Liver (tissue), 9 donors: ENCODE measurements around the gene CD163. TPM values are rescaled to one million over a fixed set of nuclear protein-coding genes. Genes with fewer than 3 reads are reported as not detected.
A peak's percentile ranks its signal among the peaks of the same experiment; 100 is the strongest.

Experiments
- DNase-seq: peaks from one replicate; pipeline ENCODE4 v3.0.0-alpha.2; 2017; ENCODE audit warnings: low spot score
- H3K27ac ChIP-seq, 2 donors: one replicate each; pipeline ENCODE4 v1.7.0; 2013; ENCODE audit warnings: inconsistent platforms in 2 of 2, low read length in 2 of 2, control low read depth in 1 of 2, low read depth in 1 of 2, mild to moderate bottlenecking in 1 of 2
- H3K27me3 ChIP-seq, 4 donors: one replicate each; pipeline versions ENCODE4 v1.6.1 to v1.7.0; 2013; ENCODE audit warnings: low read length in 3 of 4, inconsistent platforms in 1 of 4, mild to moderate bottlenecking in 1 of 4, moderate library complexity in 1 of 4; ENCODE audit not compliant: control insufficient read depth in 4 of 4, insufficient read depth in 4 of 4
- H3K36me3 ChIP-seq, 4 donors: one replicate each; pipeline versions ENCODE4 v1.6.1 to v1.7.0; 2013; ENCODE audit warnings: low read length in 3 of 4, mild to moderate bottlenecking in 3 of 4, low read depth in 1 of 4, moderate library complexity in 1 of 4; ENCODE audit not compliant: control insufficient read depth in 4 of 4, insufficient read depth in 3 of 4
- H3K4me1 ChIP-seq, 4 donors: one replicate each; pipeline versions ENCODE4 v1.6.1 to v1.7.0; 2013; ENCODE audit warnings: low read length in 3 of 4, mild to moderate bottlenecking in 3 of 4, moderate library complexity in 1 of 4; ENCODE audit not compliant: control insufficient read depth in 4 of 4, insufficient read depth in 4 of 4
- H3K4me3 ChIP-seq, 3 donors: one replicate each; pipeline versions ENCODE4 v1.6.1 to v1.7.0; 2013; ENCODE audit warnings: low read length in 3 of 3, control low read depth in 1 of 3, low read depth in 1 of 3, mild to moderate bottlenecking in 1 of 3
- H3K9ac ChIP-seq, 2 donors: one replicate each; pipeline ENCODE4 v1.7.0; 2013; ENCODE audit warnings: low read length in 2 of 2, mild to moderate bottlenecking in 2 of 2, moderate library complexity in 2 of 2, control low read depth in 1 of 2, low read depth in 1 of 2
- H3K9me3 ChIP-seq, 4 donors: one replicate each; pipeline versions ENCODE4 v1.6.1 to v1.7.0; 2013; ENCODE audit warnings: low read length in 3 of 4; ENCODE audit not compliant: control insufficient read depth in 4 of 4
- ATF3 ChIP-seq: IDR thresholded peaks from 2 replicates; pipeline ENCODE4 v1.6.1; 2016; ENCODE audit warnings: antibody characterized with exemption
- CTCF ChIP-seq: fragments of 150-350 bp; IDR thresholded peaks from 2 replicates; pipeline ENCODE4 v1.5.1; 2017; ENCODE audit warnings: improper control_type of control experiment, low read depth, low read length; ENCODE audit not compliant: missing input control
- EGR1 ChIP-seq, 2 donors: IDR thresholded peaks; 2 replicates each; pipeline ENCODE4 v1.6.1; 2016 to 2018; ENCODE audit warnings: antibody characterized with exemption in 2 of 2, low read depth in 2 of 2
- FOXA1 ChIP-seq: IDR thresholded peaks from 2 replicates; pipeline ENCODE4 v1.6.1; 2016; ENCODE audit warnings: antibody characterized with exemption
- FOXA2 ChIP-seq: IDR thresholded peaks from 2 replicates; pipeline ENCODE4 v1.6.1; 2016; ENCODE audit warnings: antibody characterized with exemption
- GABPA ChIP-seq, 2 donors: IDR thresholded peaks in 1 of 2; conservative IDR thresholded peaks in 1 of 2; 2 replicates each; pipeline ENCODE4 v1.6.1; 2016; ENCODE audit warnings: antibody characterized with exemption in 2 of 2, mild to moderate bottlenecking in 1 of 2, moderate library complexity in 1 of 2
- HNF4A ChIP-seq, 2 donors: conservative IDR thresholded peaks; 2 replicates each; pipeline ENCODE4 v1.6.1; 2016; ENCODE audit warnings: antibody characterized with exemption in 2 of 2, mild to moderate bottlenecking in 2 of 2
- HNF4G ChIP-seq: IDR thresholded peaks from 2 replicates; pipeline ENCODE4 v1.6.1; 2016; ENCODE audit warnings: antibody characterized with exemption
- JUND ChIP-seq, 2 donors: IDR thresholded peaks; 2 replicates each; pipeline ENCODE4 v1.6.1; 2016; ENCODE audit warnings: antibody characterized with exemption in 2 of 2
- MAX ChIP-seq: IDR thresholded peaks from 2 replicates; pipeline ENCODE4 v1.6.1; 2016; ENCODE audit warnings: antibody characterized with exemption
- NR2F2 ChIP-seq: IDR thresholded peaks from 2 replicates; pipeline ENCODE4 v1.6.1; 2016; ENCODE audit warnings: antibody characterized with exemption
- RAD21 ChIP-seq, 2 donors: IDR thresholded peaks; 2 replicates each; pipeline ENCODE4 v1.6.1; 2016; ENCODE audit warnings: antibody characterized with exemption in 2 of 2, mild to moderate bottlenecking in 2 of 2
- RXRA ChIP-seq, 2 donors: IDR thresholded peaks; 2 replicates each; pipeline ENCODE4 v1.6.1; 2017 to 2018; ENCODE audit warnings: antibody characterized with exemption in 2 of 2, mild to moderate bottlenecking in 1 of 2
- SP1 ChIP-seq: IDR thresholded peaks from 2 replicates; pipeline ENCODE4 v1.6.1; 2018; ENCODE audit warnings: antibody characterized with exemption, mild to moderate bottlenecking
- TAF1 ChIP-seq: conservative IDR thresholded peaks from 2 replicates; pipeline ENCODE4 v1.6.1; 2016; ENCODE audit warnings: antibody characterized with exemption, mild to moderate bottlenecking
- YY1 ChIP-seq: IDR thresholded peaks from 2 replicates; pipeline ENCODE4 v1.6.1; 2016; ENCODE audit warnings: antibody characterized with exemption, mild to moderate bottlenecking
- ZBTB33 ChIP-seq: IDR thresholded peaks from 2 replicates; pipeline ENCODE4 v1.6.1; 2016; ENCODE audit warnings: antibody characterized with exemption
- WGBS: extraction: QIAGEN DNeasy Blood & Tissue Kit; methylation state at CpG from one replicate; pipeline ENCODE4 v1.1.7; 2013; 5-methylcytosine and 5-hydroxymethylcytosine counted together
- polyA plus RNA-seq, 2 donors: library from polyadenylated mRNA; stranded (reverse) in 1 of 2; unstranded in 1 of 2; fragments of 200-250 nt in 1 of 2; fragments of >200 nt in 1 of 2; fragmentation: Nextera tagmentation in 1 of 2; extraction: Ambion mirVana in 1 of 2; gene quantifications; one replicate each; pipeline versions ENCODE4 v1.2.1 to v1.2.3, GENCODE V29; 2013 to 2015
- total RNA-seq, 2 donors: library from RNA; depleted of rRNA; stranded (reverse); fragments of >200 nt; gene quantifications; one replicate each; pipeline ENCODE4 v1.2.3, GENCODE V29; 2014
- donor health status: healthy.
- donor health status: healthy.
- donor health status: healthy.
- donor health status: healthy.
- donor health status: healthy.

Gene CD163
- total and polyA plus RNA-seq, 4 donors = 61.1 to 153 (median 90.5) TPM

- no peaks in the 10 kb centered on the region for H3K27me3 ChIP-seq
- TF ChIP-seq FOXA2 (no peak), FOXA1 (no peak), HNF4G (no peak), JUND (IDR thresholded peaks at IDR 0.05) (no peak), CTCF (no peak), TAF1 (no peak), YY1 (no peak), EGR1 (IDR thresholded peaks at IDR 0.05; ENCODE audit: low read depth in 2 of 2) (no peak), RAD21 (IDR thresholded peaks at IDR 0.05) (no peak), HNF4A (conservative IDR thresholded peaks at IDR 0.05) (no peak)
- no peak overlapping the region for H3K9ac ChIP-seq
- H3K36me3 ChIP-seq = no peaks in the 10 kb centered on the region
- no peak overlapping the region for H3K4me3 ChIP-seq
- no peak for DNase-seq
- no peaks in the 10 kb centered on the region for H3K4me1 ChIP-seq
- no peak overlapping the region for H3K27ac ChIP-seq
- WGBS = 75% methylated on average over 8 of the region's 8 CpGs
- peaks cover 0 to 9% (median 1%) of the 10 kb centered on the region in 4 donors for H3K9me3 ChIP-seq
Measured at GRCh38 chr12:7542046-7542445, 38.5 kb upstream of the CD163 start.

- no peak for DNase-seq
- WGBS = 90% methylated on average over 8 of the region's 8 CpGs
Measured at GRCh38 chr12:7514416-7514815, 10.8 kb upstream of the CD163 start.

GRCh38 chr12:7512553-7512952, 9.0 kb upstream of the CD163 start:
- Histone ChIP-seq H3K27me3 (no peaks in the 10 kb centered on the region), H3K4me3 (no peak overlapping the region), H3K27ac (peak overlapping the region; percentile 50 to 54), H3K4me1 (peaks cover 4 to 24% (median 14%) of the 10 kb centered on the region in 4 donors), H3K36me3 (no peaks in the 10 kb centered on the region), H3K9me3 (no peaks in the 10 kb centered on the region), H3K9ac (no peak overlapping the region)
- no peak for DNase-seq
- 52% methylated on average over 3 of the region's 3 CpGs for WGBS
- peak; percentile 74 for TF ChIP-seq SP1
- peak; percentile 98 for TF ChIP-seq ATF3
- TF ChIP-seq RAD21 (IDR thresholded peaks at IDR 0.05) = peak; percentile 38 to 41
- peak; percentile 18 for TF ChIP-seq FOXA2
- TF ChIP-seq GABPA (IDR thresholded peaks at IDR 0.05 in 1 of 2, conservative IDR thresholded peaks at IDR 0.05 in 1 of 2) = no peak
- peak; percentile 72 to 88 for TF ChIP-seq RXRA (IDR thresholded peaks at IDR 0.05)
- TF ChIP-seq TAF1 = no peak
- peak; percentile 58 for TF ChIP-seq MAX
- TF ChIP-seq HNF4G = peak; percentile 95
- TF ChIP-seq EGR1 (IDR thresholded peaks at IDR 0.05; ENCODE audit: low read depth in 2 of 2) = peak in 1 of 2 donors; percentile 21
- peak; percentile 82 for TF ChIP-seq ZBTB33
- TF ChIP-seq NR2F2 = no peak
- peak; percentile 52 for TF ChIP-seq FOXA1
- peak; percentile 98 to 99 for TF ChIP-seq HNF4A (conservative IDR thresholded peaks at IDR 0.05)
- TF ChIP-seq JUND (IDR thresholded peaks at IDR 0.05) = peak; percentile 98
- no peak for TF ChIP-seq CTCF
- peak; percentile 70 for TF ChIP-seq YY1

More at GRCh38 chr12:7514416-7514815, 10.8 kb upstream of the CD163 start:
- H3K36me3 ChIP-seq = no peaks in the 10 kb centered on the region
- no peaks in the 10 kb centered on the region for H3K9me3 ChIP-seq
- no peak overlapping the region for H3K27ac ChIP-seq
- H3K4me3 ChIP-seq = no peak overlapping the region
- H3K4me1 ChIP-seq = peaks cover 4 to 24% (median 14%) of the 10 kb centered on the region in 4 donors
- TF ChIP-seq ATF3 (no peak), SP1 (no peak), TAF1 (no peak), GABPA (IDR thresholded peaks at IDR 0.05 in 1 of 2, conservative IDR thresholded peaks at IDR 0.05 in 1 of 2) (no peak), MAX (no peak), EGR1 (IDR thresholded peaks at IDR 0.05; ENCODE audit: low read depth in 2 of 2) (no peak), HNF4A (conservative IDR thresholded peaks at IDR 0.05) (no peak)
- H3K9ac ChIP-seq = no peak overlapping the region
- H3K27me3 ChIP-seq = no peaks in the 10 kb centered on the region
